Left ventricle myocardium inferior (tissue), 1 donor: ENCODE measurements around the gene ARL5B. TPM values are rescaled to one million over a fixed set of nuclear protein-coding genes. Genes with fewer than 3 reads are reported as not detected.
A peak's percentile ranks its signal among the peaks of the same experiment; 100 is the strongest.

Experiments used
- DNase-seq: peaks from one replicate; pipeline ENCODE4 v3.0.0-alpha.2; 2020
- H3K27ac ChIP-seq: fragments of 200-600 bp; replicated peaks from 2 replicates; pipeline ENCODE4 v1.8.0; 2021
- H3K27me3 ChIP-seq: fragments of 200-600 bp; 2 replicates; pipeline ENCODE4 v1.8.0; 2021; ENCODE audit warnings: low read depth
- H3K36me3 ChIP-seq: fragments of 200-600 bp; 2 replicates; pipeline ENCODE4 v1.8.0; 2021
- H3K4me1 ChIP-seq: fragments of 200-600 bp; 2 replicates; pipeline ENCODE4 v1.8.0; 2021
- H3K4me3 ChIP-seq: fragments of 200-600 bp; 2 replicates; pipeline ENCODE4 v1.8.0; 2021; ENCODE audit warnings: mild to moderate bottlenecking, moderate library complexity
- H3K9me3 ChIP-seq: fragments of 200-600 bp; replicated peaks from 2 replicates; pipeline ENCODE4 v1.8.0; 2021
- CTCF ChIP-seq: fragments of 200-600 bp; IDR thresholded peaks from 2 replicates; pipeline ENCODE4 v1.8.0; 2021; ENCODE audit warnings: antibody characterized with exemption, mild to moderate bottlenecking, borderline replicate concordance
- intact Hi-C: fragments of 100-400 bp; cut with micrococcal nuclease; formaldehyde crosslinking; loops from one replicate; pipeline ENCODE4 v1.11.0; 2022
- long read RNA-seq: library from polyadenylated mRNA; unstranded; transcript quantifications from one replicate; pipeline ENCODE4 v2.0.0, GENCODE V29; 2021
- total RNA-seq: library from RNA; stranded (reverse); fragmentation: NEBNext Ultra II Directional; extraction: Animal tissue kit (Norgen Biotek cat#: 25700); gene quantifications from one replicate; pipeline ENCODE4 v1.2.1, GENCODE V29; 2021
- donor health status: DM: no; HTN: yes; CAD: no; lungs with severe emphysema.

ARL5B gene
- total RNA-seq: 5.6 TPM
- long read RNA-seq, full-length matches to known transcripts: 1 of 1 reads
- long read RNA-seq, partial matches to known transcripts: 0 of 1 reads
- long read RNA-seq, other reads (novel, unspliced or antisense): 0 of 1 reads

GRCh38 chr10:18659125-18659818 lies at the start of gene ARL5B:
Gene ARL5B (plus strand): TSS chr10:18659431. CDS start chr10:18659638, 207 bp downstream.
- DNase-seq: peak; percentile 99
- intact Hi-C loops: no loop called here
- no peaks in the 10 kb centered on the region for H3K27me3 ChIP-seq
- H3K27ac ChIP-seq: peak within 1 kb of the TSS; percentile 97
- no peaks in the 10 kb centered on the region for H3K36me3 ChIP-seq
- TF ChIP-seq CTCF: no peak
- H3K4me3 ChIP-seq: peak within 1 kb of the TSS; percentile 92
- peaks cover 55% of the 10 kb centered on the region for H3K4me1 ChIP-seq
- H3K9me3 ChIP-seq: no peaks in the 10 kb centered on the region

- TF ChIP-seq CTCF: no peak
- H3K27ac ChIP-seq: peak overlapping the region; percentile 47
- no peak for DNase-seq
- H3K9me3 ChIP-seq: no peaks in the 10 kb centered on the region
- H3K4me3 ChIP-seq: no peak overlapping the region
- intact Hi-C loops: no loop called here
- peaks cover 12% of the 10 kb centered on the region for H3K4me1 ChIP-seq
- H3K36me3 ChIP-seq: peaks cover 19% of the 10 kb centered on the region
- no peaks in the 10 kb centered on the region for H3K27me3 ChIP-seq
Measured at GRCh38 chr10:18610517-18610916, 48.7 kb upstream of the ARL5B start.

GRCh38 chr10:18611168-18611567 lies 48.1 kb upstream of the ARL5B start:
- H3K4me3 ChIP-seq: no peak overlapping the region
- DNase-seq: no peak
- intact Hi-C loops: no loop called here
- H3K9me3 ChIP-seq: no peaks in the 10 kb centered on the region
- H3K27me3 ChIP-seq: no peaks in the 10 kb centered on the region
- H3K27ac ChIP-seq: peak overlapping the region; percentile 47
- H3K4me1 ChIP-seq: peaks cover 12% of the 10 kb centered on the region
- no peak for TF ChIP-seq CTCF
- H3K36me3 ChIP-seq: peaks cover 17% of the 10 kb centered on the region

- H3K27me3 ChIP-seq: no peaks in the 10 kb centered on the region
- no peak for TF ChIP-seq CTCF
- peaks cover 10% of the 10 kb centered on the region for H3K36me3 ChIP-seq
- intact Hi-C loops: no loop called here
- H3K9me3 ChIP-seq: no peaks in the 10 kb centered on the region
- no peak overlapping the region for H3K27ac ChIP-seq
- H3K4me3 ChIP-seq: no peak overlapping the region
- peaks cover 12% of the 10 kb centered on the region for H3K4me1 ChIP-seq
- no peak for DNase-seq
Measured at GRCh38 chr10:18615618-18616017, 43.6 kb upstream of the ARL5B start.

- Histone ChIP-seq H3K27me3 (no peaks in the 10 kb centered on the region), H3K4me1 (peaks cover 8% of the 10 kb centered on the region), H3K4me3 (no peak overlapping the region), H3K27ac (no peak overlapping the region), H3K36me3 (peaks cover 14% of the 10 kb centered on the region), H3K9me3 (no peaks in the 10 kb centered on the region)
- no peak for DNase-seq
- no peak for TF ChIP-seq CTCF
- intact Hi-C loops: no loop called here
Measured at GRCh38 chr10:18616337-18616736, 42.9 kb upstream of the ARL5B start.
